Fibroblast of lung (primary cell): ENCODE measurements around the gene MPZ.

Experiments used
- CTCF ChIP-seq, 2 donors: IDR thresholded peaks in 1 of 2; conservative IDR thresholded peaks in 1 of 2; 1 replicate in 1 of 2; 2 replicates in 1 of 2; pipeline ENCODE4 v1.5.1; 2011 to 2012; ENCODE audit warnings: low read length in 2 of 2, control low read depth in 1 of 2, inconsistent platforms in 1 of 2, low read depth in 1 of 2, mild to moderate bottlenecking in 1 of 2
- EZH2 ChIP-seq: IDR thresholded peaks from 2 replicates; pipeline ENCODE4 v1.5.1; 2012; ENCODE audit warnings: low read length, control low read depth, mild to moderate bottlenecking; ENCODE audit errors: missing control alignments

GRCh38 chr1:161267321-161267720, 42.4 kb downstream of the MPZ start:
- no peak for TF ChIP-seq EZH2
- TF ChIP-seq CTCF (conservative IDR thresholded peaks at IDR 0.05 in 1 of 2, IDR thresholded peaks at IDR 0.05 in 1 of 2; ENCODE audit: low read depth in 1 of 2, low read length in 2 of 2) = no peak
